Vagina (tissue), 2 donors: ENCODE results near the gene MAVS.

Experiments
- POLR2A ChIP-seq, 2 donors: fragments of 450-650 bp; IDR thresholded peaks; one replicate each; pipeline ENCODE4 v1.6.1; 2017; ENCODE audit warnings: antibody characterized with exemption in 2 of 2, mild to moderate bottlenecking in 2 of 2, moderate library complexity in 2 of 2
- TF ChIP-seq, protein P1 (sequence below), 3 experiments: fragments of 450-650 bp in 2 of 3; fragments of 200-600 bp in 1 of 3; sonication (generic) in 1 of 3; IDR thresholded peaks; one replicate each; pipeline ENCODE4 v1.5.1; 2017 to 2019; ENCODE audit warnings: antibody characterized with exemption in 3 of 3, mild to moderate bottlenecking in 2 of 3, moderate library complexity in 2 of 3

DNA sequence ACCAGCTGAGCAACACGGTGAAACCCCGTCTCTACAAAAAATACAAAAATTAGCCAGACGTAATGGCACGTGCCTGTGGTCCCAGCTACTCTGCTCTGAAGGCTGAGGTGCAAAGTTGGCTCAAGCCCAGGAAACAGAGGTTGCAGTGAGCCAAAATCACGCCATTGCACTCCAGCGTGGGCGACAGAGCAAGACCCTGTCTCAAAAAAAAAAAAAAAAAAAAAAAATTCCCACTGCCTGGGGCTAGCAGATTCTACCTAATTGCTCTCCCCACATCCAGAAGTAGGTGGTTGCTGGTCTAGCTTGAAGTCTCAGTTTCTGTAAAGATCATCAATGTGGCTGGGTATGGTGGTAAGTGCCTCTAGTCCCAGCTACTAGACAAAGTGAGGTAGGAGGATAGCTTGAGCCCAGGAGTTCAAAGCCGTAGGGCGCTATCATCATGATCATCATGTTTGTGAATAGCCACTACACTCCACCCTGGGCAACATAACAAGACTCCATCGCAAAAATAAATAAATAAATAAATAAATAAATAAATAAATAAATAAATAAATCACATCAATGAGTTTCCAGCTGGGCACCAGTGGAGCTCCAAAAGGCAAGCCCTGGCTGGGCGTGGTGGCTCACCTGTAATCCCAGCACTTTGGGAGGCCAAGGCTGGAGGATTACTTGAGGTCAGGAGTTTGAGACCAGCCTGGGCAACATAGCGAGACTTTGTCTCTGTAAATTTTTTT, 32.6 kb upstream of the MAVS start:
- TF ChIP-seq, protein P1, sequence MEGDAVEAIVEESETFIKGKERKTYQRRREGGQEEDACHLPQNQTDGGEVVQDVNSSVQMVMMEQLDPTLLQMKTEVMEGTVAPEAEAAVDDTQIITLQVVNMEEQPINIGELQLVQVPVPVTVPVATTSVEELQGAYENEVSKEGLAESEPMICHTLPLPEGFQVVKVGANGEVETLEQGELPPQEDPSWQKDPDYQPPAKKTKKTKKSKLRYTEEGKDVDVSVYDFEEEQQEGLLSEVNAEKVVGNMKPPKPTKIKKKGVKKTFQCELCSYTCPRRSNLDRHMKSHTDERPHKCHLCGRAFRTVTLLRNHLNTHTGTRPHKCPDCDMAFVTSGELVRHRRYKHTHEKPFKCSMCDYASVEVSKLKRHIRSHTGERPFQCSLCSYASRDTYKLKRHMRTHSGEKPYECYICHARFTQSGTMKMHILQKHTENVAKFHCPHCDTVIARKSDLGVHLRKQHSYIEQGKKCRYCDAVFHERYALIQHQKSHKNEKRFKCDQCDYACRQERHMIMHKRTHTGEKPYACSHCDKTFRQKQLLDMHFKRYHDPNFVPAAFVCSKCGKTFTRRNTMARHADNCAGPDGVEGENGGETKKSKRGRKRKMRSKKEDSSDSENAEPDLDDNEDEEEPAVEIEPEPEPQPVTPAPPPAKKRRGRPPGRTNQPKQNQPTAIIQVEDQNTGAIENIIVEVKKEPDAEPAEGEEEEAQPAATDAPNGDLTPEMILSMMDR (IDR thresholded peaks at IDR 0.05), result no peak
- no peak for TF ChIP-seq POLR2A (IDR thresholded peaks at IDR 0.05)
